ENCODE measurements around the gene MFRP. TPM values are rescaled to one million over a fixed set of nuclear protein-coding genes. Genes with fewer than 3 reads are reported as not detected.

The MFRP gene
- total RNA-seq, 1 experiment from 2014 or later: not detected

- H3K27ac Mint-ChIP-seq (ENCODE audit: unreplicated experiment): no peak overlapping the region
- H3K36me3 Mint-ChIP-seq (ENCODE audit: insufficient read depth, unreplicated experiment): peaks cover 10% of the 10 kb centered on the region
- intact Hi-C loops (cut with micrococcal nuclease; ENCODE audit: unreplicated experiment): no loop called here
- peaks cover 69% of the 10 kb centered on the region for H3K27me3 Mint-ChIP-seq (ENCODE audit: unreplicated experiment)
- no peaks in the 10 kb centered on the region for H3K9me3 Mint-ChIP-seq (ENCODE audit: low read depth, unreplicated experiment)
- no peak overlapping the region for H3K4me3 Mint-ChIP-seq (ENCODE audit: low read depth, unreplicated experiment)
- CTCF ChIA-PET: no interaction called here
- no peak for DNase-seq
- BruUV-seq (replicated peaks): no TSS peak
- H3K4me1 Mint-ChIP-seq (ENCODE audit: low read depth, unreplicated experiment): peaks cover 8% of the 10 kb centered on the region
- TF ChIP-seq CTCF (IDR thresholded peaks at IDR 0.05; ENCODE audit: unreplicated experiment): no peak
Observed at GRCh38 chr11:119342362-119343130, 4.0 kb downstream of the MFRP start.

GRCh38 chr11:119342023-119342300 lies 4.5 kb downstream of the MFRP start:
- H3K4me1 Mint-ChIP-seq (ENCODE audit: low read depth, unreplicated experiment): peaks cover 8% of the 10 kb centered on the region
- no peak overlapping the region for H3K27ac Mint-ChIP-seq (ENCODE audit: unreplicated experiment)
- intact Hi-C loops (cut with micrococcal nuclease; ENCODE audit: unreplicated experiment): no loop called here
- peaks cover 63% of the 10 kb centered on the region for H3K27me3 Mint-ChIP-seq (ENCODE audit: unreplicated experiment)
- CTCF ChIA-PET: no interaction called here
- TF ChIP-seq CTCF (IDR thresholded peaks at IDR 0.05; ENCODE audit: unreplicated experiment): no peak
- DNase-seq: no peak
- BruUV-seq (replicated peaks): no TSS peak
- no peaks in the 10 kb centered on the region for H3K9me3 Mint-ChIP-seq (ENCODE audit: low read depth, unreplicated experiment)
- H3K36me3 Mint-ChIP-seq (ENCODE audit: insufficient read depth, unreplicated experiment): peaks cover 10% of the 10 kb centered on the region
- no peak overlapping the region for H3K4me3 Mint-ChIP-seq (ENCODE audit: low read depth, unreplicated experiment)

- no TSS peak for BruUV-seq (replicated peaks)
- DNase-seq: no peak
- H3K27me3 Mint-ChIP-seq (ENCODE audit: unreplicated experiment): peaks cover 58% of the 10 kb centered on the region
- H3K36me3 Mint-ChIP-seq (ENCODE audit: insufficient read depth, unreplicated experiment): peaks cover 12% of the 10 kb centered on the region
- peaks cover 8% of the 10 kb centered on the region for H3K4me1 Mint-ChIP-seq (ENCODE audit: low read depth, unreplicated experiment)
- no peaks in the 10 kb centered on the region for H3K9me3 Mint-ChIP-seq (ENCODE audit: low read depth, unreplicated experiment)
- intact Hi-C loops (cut with micrococcal nuclease; ENCODE audit: unreplicated experiment): no loop called here
- TF ChIP-seq CTCF (IDR thresholded peaks at IDR 0.05; ENCODE audit: unreplicated experiment): no peak
- H3K27ac Mint-ChIP-seq (ENCODE audit: unreplicated experiment): no peak overlapping the region
- H3K4me3 Mint-ChIP-seq (ENCODE audit: low read depth, unreplicated experiment): peak overlapping the region; percentile 54
- CTCF ChIA-PET: interaction anchor here (0.7 kb wide), 1 partner anchor 733 kb away, joined by 11 read pairs; no protein-coding TSS in a partner anchor
Observed at GRCh38 chr11:119341222-119342022, 5.1 kb downstream of the MFRP start.

- CTCF ChIA-PET: interaction anchor here (0.6 to 2.7 kb wide), 8 partner anchors 25 to 732 kb away, joined by 3 to 11 read pairs (median 4); partner anchors contain the start of gene VPS11
- H3K4me1 Mint-ChIP-seq (ENCODE audit: low read depth, unreplicated experiment): peaks cover 8% of the 10 kb centered on the region
- TF ChIP-seq CTCF (IDR thresholded peaks at IDR 0.05; ENCODE audit: unreplicated experiment): no peak
- no peak within 1 kb of the TSS for H3K27ac Mint-ChIP-seq (ENCODE audit: unreplicated experiment)
- no peaks in the 10 kb centered on the region for H3K9me3 Mint-ChIP-seq (ENCODE audit: low read depth, unreplicated experiment)
- H3K27me3 Mint-ChIP-seq (ENCODE audit: unreplicated experiment): peaks cover 50% of the 10 kb centered on the region
- H3K4me3 Mint-ChIP-seq (ENCODE audit: low read depth, unreplicated experiment): peak within 1 kb of the TSS; percentile 54
- H3K36me3 Mint-ChIP-seq (ENCODE audit: insufficient read depth, unreplicated experiment): peaks cover 19% of the 10 kb centered on the region
- intact Hi-C loops (cut with micrococcal nuclease; ENCODE audit: unreplicated experiment): no loop called here
- DNase-seq: no peak
- BruUV-seq (replicated peaks): no TSS peak
Observed at GRCh38 chr11:119340335-119341221, 5.9 kb downstream of the MFRP start, which contains the start of gene C1QTNF5. C1QTNF5 (minus strand) TSS chr11:119340883; CDS start chr11:119340397, 486 bp downstream.
